ENCODE results near the gene BBC3.
A peak's percentile ranks its signal among the peaks of the same experiment; 100 is the strongest.

BBC3 gene

GRCh38 chr19:47210689-47211316, 20.2 kb downstream of the BBC3 start:
- Histone ChIP-seq H3K27ac (ENCODE audit: low read depth, low read length) (peak overlapping the region; percentile 51), H3K4me3 (ENCODE audit: low read depth, low read length) (no peak overlapping the region), H3K36me3 (ENCODE audit: control insufficient read depth, insufficient read depth, low read length) (peaks cover 60% of the 10 kb centered on the region)

DNA sequence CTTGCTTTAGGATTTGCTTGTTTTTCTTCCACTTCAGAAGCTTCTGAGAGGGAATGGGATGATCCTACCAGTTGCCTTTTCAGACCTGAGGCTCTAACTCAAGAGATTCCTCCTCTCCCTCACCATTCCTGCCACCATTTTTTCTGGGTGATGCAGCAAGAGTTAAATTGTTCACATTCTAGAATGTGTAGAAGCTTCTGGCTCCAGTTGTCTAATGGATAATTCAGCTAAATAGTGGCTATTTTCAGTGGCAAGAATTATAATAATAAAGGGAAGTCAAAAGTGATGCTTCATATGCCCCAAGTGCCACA, 20.9 kb downstream of the BBC3 start:
- H3K27ac ChIP-seq (ENCODE audit: low read depth, low read length), result peak overlapping the region; percentile 51
- H3K36me3 ChIP-seq (ENCODE audit: control insufficient read depth, insufficient read depth, low read length), result peaks cover 67% of the 10 kb centered on the region
- no peaks in the 10 kb centered on the region for H3K27me3 ChIP-seq (ENCODE audit: control insufficient read depth, insufficient read depth, low read length)
- no peak overlapping the region for H3K4me3 ChIP-seq (ENCODE audit: low read depth, low read length)
- no peak overlapping the region for H3K9ac ChIP-seq (ENCODE audit: low read depth, low read length)
- no peaks in the 10 kb centered on the region for H3K9me3 ChIP-seq (ENCODE audit: control insufficient read depth, insufficient read depth, low read length)
- H3K4me1 ChIP-seq (ENCODE audit: control insufficient read depth, insufficient read depth, low read length), result peaks cover 7% of the 10 kb centered on the region; the same call in 1 of the 2 replicates

More at GRCh38 chr19:47210689-47211316, 20.2 kb downstream of the BBC3 start:
- Histone ChIP-seq H3K4me1 (ENCODE audit: control insufficient read depth, insufficient read depth, low read length) (peaks cover 7% of the 10 kb centered on the region; the same call in 1 of the 2 replicates), H3K27me3 (ENCODE audit: control insufficient read depth, insufficient read depth, low read length) (no peaks in the 10 kb centered on the region), H3K9me3 (ENCODE audit: control insufficient read depth, insufficient read depth, low read length) (no peaks in the 10 kb centered on the region), H3K9ac (ENCODE audit: low read depth, low read length) (no peak overlapping the region)

DNA sequence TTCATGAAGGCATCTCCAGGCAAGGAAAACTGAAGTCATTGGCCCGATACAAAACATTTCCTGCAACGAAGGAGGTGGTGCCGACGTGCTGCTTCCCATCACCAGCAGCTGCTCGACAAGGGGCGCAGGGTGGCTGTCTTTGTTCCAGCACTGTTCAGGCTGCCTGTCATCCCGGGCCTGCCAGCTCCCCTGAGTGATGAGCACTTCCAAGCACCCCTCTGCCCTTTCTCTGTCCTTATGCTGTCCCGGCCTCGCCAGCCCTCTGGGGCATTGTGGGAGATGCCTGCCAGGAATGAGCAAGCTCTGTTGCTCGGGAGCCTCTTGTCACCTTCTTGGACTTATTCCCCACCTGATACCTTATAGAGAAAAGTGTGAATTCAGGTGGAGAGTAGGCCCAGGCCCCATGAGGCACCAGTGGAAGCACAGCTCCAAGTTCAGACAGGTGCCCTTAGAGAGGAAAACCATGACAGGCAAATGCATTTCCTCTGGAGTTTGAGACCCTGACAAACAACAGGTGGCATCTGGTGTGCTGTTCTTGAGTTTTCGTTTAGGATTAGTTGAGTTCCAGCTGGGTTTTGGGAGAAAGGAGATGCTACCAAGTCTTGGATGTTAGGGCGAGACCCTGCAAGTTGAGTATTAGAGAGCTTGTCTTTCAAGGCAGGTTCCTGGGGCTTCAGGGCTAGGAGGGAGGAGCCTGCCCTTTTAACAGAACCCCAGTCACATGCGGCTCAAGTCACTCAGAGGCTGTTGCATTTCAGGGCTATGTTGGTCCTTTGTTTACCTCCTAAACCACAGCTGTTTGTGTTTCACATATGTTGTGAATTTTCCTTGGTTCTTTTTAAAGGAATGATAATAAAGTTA, 21.4 kb downstream of the BBC3 start:
- Histone ChIP-seq H3K36me3 (ENCODE audit: control insufficient read depth, insufficient read depth, low read length) (peaks cover 73% of the 10 kb centered on the region), H3K27ac (ENCODE audit: low read depth, low read length) (peak overlapping the region; percentile 51), H3K9me3 (ENCODE audit: control insufficient read depth, insufficient read depth, low read length) (no peaks in the 10 kb centered on the region), H3K27me3 (ENCODE audit: control insufficient read depth, insufficient read depth, low read length) (no peaks in the 10 kb centered on the region), H3K4me1 (ENCODE audit: control insufficient read depth, insufficient read depth, low read length) (peaks cover 7% of the 10 kb centered on the region; the same call in 1 of the 2 replicates), H3K4me3 (ENCODE audit: low read depth, low read length) (no peak overlapping the region), H3K9ac (ENCODE audit: low read depth, low read length) (no peak overlapping the region)

DNA sequence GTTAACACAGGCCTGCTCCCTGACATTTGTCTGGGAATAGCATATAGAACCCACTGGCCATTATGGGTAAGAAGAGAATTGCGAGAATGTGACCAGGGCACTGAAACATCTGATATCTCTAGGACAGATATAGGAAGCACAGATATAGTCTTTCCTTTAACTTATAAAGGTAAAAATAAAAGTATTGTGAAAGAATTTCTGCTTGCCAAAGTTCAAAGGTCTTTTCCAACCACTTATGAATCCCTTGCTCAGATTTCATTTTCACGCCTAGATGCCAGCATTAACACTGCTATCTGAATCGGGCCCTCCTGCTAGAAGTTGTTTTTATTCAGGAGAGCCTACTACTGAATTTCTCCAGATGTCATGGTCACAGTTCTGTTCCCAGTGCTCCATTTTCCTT, 27.7 kb downstream of the BBC3 start:
- H3K9ac ChIP-seq (ENCODE audit: low read depth, low read length), result no peak overlapping the region
- no peaks in the 10 kb centered on the region for H3K9me3 ChIP-seq (ENCODE audit: control insufficient read depth, insufficient read depth, low read length)
- no peaks in the 10 kb centered on the region for H3K27me3 ChIP-seq (ENCODE audit: control insufficient read depth, insufficient read depth, low read length)
- H3K27ac ChIP-seq (ENCODE audit: low read depth, low read length), result no peak overlapping the region
- no peaks in the 10 kb centered on the region for H3K4me1 ChIP-seq (ENCODE audit: control insufficient read depth, insufficient read depth, low read length)
- no peak overlapping the region for H3K4me3 ChIP-seq (ENCODE audit: low read depth, low read length)
- peaks cover 86% of the 10 kb centered on the region for H3K36me3 ChIP-seq (ENCODE audit: control insufficient read depth, insufficient read depth, low read length)

DNA sequence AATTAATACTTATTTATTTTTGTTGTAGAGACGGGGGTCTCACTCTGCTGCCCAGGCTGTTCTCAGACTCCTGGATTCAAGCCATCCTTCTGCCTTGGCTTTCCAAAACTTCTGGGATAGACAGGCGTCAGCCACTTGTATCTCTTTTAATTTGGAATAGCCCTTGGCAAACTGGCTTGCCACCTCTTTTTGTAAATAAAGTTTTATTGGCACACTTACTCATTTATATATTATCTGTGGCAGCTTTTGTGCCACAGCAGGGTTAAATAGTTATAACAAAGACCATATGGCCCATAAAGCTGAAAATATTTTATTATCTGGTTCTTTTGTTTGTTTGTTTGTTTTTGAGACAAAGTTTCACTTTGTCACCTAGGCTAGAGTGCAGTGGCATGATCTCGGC, 30.5 kb downstream of the BBC3 start:
- H3K9me3 ChIP-seq (ENCODE audit: control insufficient read depth, insufficient read depth, low read length), result no peaks in the 10 kb centered on the region
- no peak overlapping the region for H3K27ac ChIP-seq (ENCODE audit: low read depth, low read length)
- peaks cover 76% of the 10 kb centered on the region for H3K36me3 ChIP-seq (ENCODE audit: control insufficient read depth, insufficient read depth, low read length)
- H3K4me1 ChIP-seq (ENCODE audit: control insufficient read depth, insufficient read depth, low read length), result no peaks in the 10 kb centered on the region
- H3K4me3 ChIP-seq (ENCODE audit: low read depth, low read length), result no peak overlapping the region
- no peaks in the 10 kb centered on the region for H3K27me3 ChIP-seq (ENCODE audit: control insufficient read depth, insufficient read depth, low read length)
- H3K9ac ChIP-seq (ENCODE audit: low read depth, low read length), result no peak overlapping the region

- Histone ChIP-seq H3K9me3 (ENCODE audit: control insufficient read depth, insufficient read depth, low read length) (no peaks in the 10 kb centered on the region), H3K9ac (ENCODE audit: low read depth, low read length) (no peak overlapping the region), H3K4me3 (ENCODE audit: low read depth, low read length) (no peak overlapping the region), H3K36me3 (ENCODE audit: control insufficient read depth, insufficient read depth, low read length) (peaks cover 58% of the 10 kb centered on the region), H3K4me1 (ENCODE audit: control insufficient read depth, insufficient read depth, low read length) (no peaks in the 10 kb centered on the region), H3K27ac (ENCODE audit: low read depth, low read length) (no peak overlapping the region), H3K27me3 (ENCODE audit: control insufficient read depth, insufficient read depth, low read length) (no peaks in the 10 kb centered on the region)
Measured at GRCh38 chr19:47197141-47197540, 33.9 kb downstream of the BBC3 start.

- Histone ChIP-seq H3K4me1 (ENCODE audit: control insufficient read depth, insufficient read depth, low read length) (no peaks in the 10 kb centered on the region), H3K27me3 (ENCODE audit: control insufficient read depth, insufficient read depth, low read length) (no peaks in the 10 kb centered on the region), H3K27ac (ENCODE audit: low read depth, low read length) (no peak overlapping the region), H3K36me3 (ENCODE audit: control insufficient read depth, insufficient read depth, low read length) (peaks cover 58% of the 10 kb centered on the region), H3K4me3 (ENCODE audit: low read depth, low read length) (no peak overlapping the region), H3K9me3 (ENCODE audit: control insufficient read depth, insufficient read depth, low read length) (no peaks in the 10 kb centered on the region), H3K9ac (ENCODE audit: low read depth, low read length) (no peak overlapping the region)
Measured at GRCh38 chr19:47195434-47195833, 35.6 kb downstream of the BBC3 start.

GRCh38 chr19:47190167-47190727, 40.8 kb downstream of the BBC3 start:
- peaks cover 67% of the 10 kb centered on the region for H3K36me3 ChIP-seq (ENCODE audit: control insufficient read depth, insufficient read depth, low read length)
- H3K27me3 ChIP-seq (ENCODE audit: control insufficient read depth, insufficient read depth, low read length), result no peaks in the 10 kb centered on the region
- H3K4me3 ChIP-seq (ENCODE audit: low read depth, low read length), result no peak overlapping the region
- no peak overlapping the region for H3K9ac ChIP-seq (ENCODE audit: low read depth, low read length)
- H3K9me3 ChIP-seq (ENCODE audit: control insufficient read depth, insufficient read depth, low read length), result no peaks in the 10 kb centered on the region
- H3K4me1 ChIP-seq (ENCODE audit: control insufficient read depth, insufficient read depth, low read length), result no peaks in the 10 kb centered on the region
- peak overlapping the region; percentile 55 for H3K27ac ChIP-seq (ENCODE audit: low read depth, low read length)

DNA sequence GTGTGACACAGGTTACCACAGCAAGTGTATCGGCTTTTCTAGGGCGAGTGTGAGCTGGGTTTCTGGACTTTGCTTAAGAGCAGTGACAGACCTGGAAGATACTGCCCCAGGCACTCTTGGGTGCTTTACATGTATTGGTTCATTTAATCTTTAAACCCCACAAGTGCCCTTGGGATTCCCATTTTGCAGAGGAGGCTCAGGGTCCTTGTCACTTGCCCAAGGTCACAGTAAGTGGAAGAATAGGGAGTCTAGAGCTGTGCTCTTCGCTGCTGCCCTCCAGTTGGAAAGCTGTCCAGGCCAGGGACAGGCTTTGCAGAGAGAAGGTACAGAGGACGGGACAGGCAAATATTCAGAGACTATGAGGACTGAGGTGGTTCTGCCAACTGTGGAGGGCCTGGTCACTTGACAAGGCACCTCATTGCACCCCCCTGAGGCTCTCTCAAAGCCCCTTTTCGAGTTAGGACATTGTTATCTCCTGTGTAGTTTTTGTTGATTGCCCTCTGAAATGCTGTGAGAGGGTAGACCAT, 42.4 kb downstream of the BBC3 start:
- Histone ChIP-seq H3K36me3 (ENCODE audit: control insufficient read depth, insufficient read depth, low read length) (peaks cover 73% of the 10 kb centered on the region), H3K9me3 (ENCODE audit: control insufficient read depth, insufficient read depth, low read length) (no peaks in the 10 kb centered on the region), H3K27ac (ENCODE audit: low read depth, low read length) (peak overlapping the region; percentile 16), H3K4me1 (ENCODE audit: control insufficient read depth, insufficient read depth, low read length) (no peaks in the 10 kb centered on the region), H3K9ac (ENCODE audit: low read depth, low read length) (no peak overlapping the region), H3K4me3 (ENCODE audit: low read depth, low read length) (no peak overlapping the region), H3K27me3 (ENCODE audit: control insufficient read depth, insufficient read depth, low read length) (no peaks in the 10 kb centered on the region)

- no peaks in the 10 kb centered on the region for H3K27me3 ChIP-seq (ENCODE audit: control insufficient read depth, insufficient read depth, low read length)
- H3K27ac ChIP-seq (ENCODE audit: low read depth, low read length), result no peak overlapping the region
- no peaks in the 10 kb centered on the region for H3K9me3 ChIP-seq (ENCODE audit: control insufficient read depth, insufficient read depth, low read length)
- H3K4me1 ChIP-seq (ENCODE audit: control insufficient read depth, insufficient read depth, low read length), result no peaks in the 10 kb centered on the region
- H3K9ac ChIP-seq (ENCODE audit: low read depth, low read length), result no peak overlapping the region
- H3K4me3 ChIP-seq (ENCODE audit: low read depth, low read length), result no peak overlapping the region
- H3K36me3 ChIP-seq (ENCODE audit: control insufficient read depth, insufficient read depth, low read length), result peaks cover 80% of the 10 kb centered on the region
Measured at GRCh38 chr19:47187797-47188196, 43.2 kb downstream of the BBC3 start.

GRCh38 chr19:47187335-47187655, 43.7 kb downstream of the BBC3 start:
- Histone ChIP-seq H3K9me3 (ENCODE audit: control insufficient read depth, insufficient read depth, low read length) (no peaks in the 10 kb centered on the region), H3K27ac (ENCODE audit: low read depth, low read length) (no peak overlapping the region), H3K9ac (ENCODE audit: low read depth, low read length) (no peak overlapping the region), H3K36me3 (ENCODE audit: control insufficient read depth, insufficient read depth, low read length) (peaks cover 82% of the 10 kb centered on the region), H3K27me3 (ENCODE audit: control insufficient read depth, insufficient read depth, low read length) (no peaks in the 10 kb centered on the region), H3K4me1 (ENCODE audit: control insufficient read depth, insufficient read depth, low read length) (no peaks in the 10 kb centered on the region), H3K4me3 (ENCODE audit: low read depth, low read length) (no peak overlapping the region)

All from HUES48 (cell line).